ENCODE data around the gene OR14C36. TPM values are rescaled to one million over a fixed set of nuclear protein-coding genes. Genes with fewer than 3 reads are reported as not detected.

The OR14C36 gene
- total RNA-seq, 1 experiment from 2014 or later = not detected

- DNase-seq = no peak
- Mint-ChIP-seq H3K27ac (no peak overlapping the region), H3K27me3 (ENCODE audit: low read depth) (peaks cover 2% of the 10 kb centered on the region; the same call in 1 of the 2 replicates), H3K9me3 (peaks cover 82 to 87% of the 10 kb centered on the region in 2 experiments), H3K36me3 (ENCODE audit: insufficient read depth in 1 of 3, low read depth in 3 of 3) (peaks cover 0 to 21% (median 15%) of the 10 kb centered on the region in 3 experiments; a peak in 6 of 7 replicates), H3K4me1 (no peaks in the 10 kb centered on the region), H3K4me3 (no peak overlapping the region)
- TF ChIP-seq CTCF (conservative IDR thresholded peaks at IDR 0.05) = no peak
- Histone ChIP-seq H4K5ac (ENCODE audit: insufficient read length, low read depth, low read length) (no peak overlapping the region), H2BK120ac (ENCODE audit: low read depth, low read length, poor library complexity, severe bottlenecking) (no peak overlapping the region), H3K79me1 (ENCODE audit: insufficient read depth, low read depth, low read length, poor library complexity, severe bottlenecking) (no peaks in the 10 kb centered on the region), H3K9ac (ENCODE audit: extremely low read depth, insufficient read length, low read length) (no peak overlapping the region), H3K4ac (ENCODE audit: low read depth, low read length) (no peak overlapping the region), H2AK5ac (ENCODE audit: insufficient read length, low read length) (no peak overlapping the region), H3K4me1 (ENCODE audit: insufficient read depth, low read length) (no peaks in the 10 kb centered on the region), H2BK15ac (ENCODE audit: low read depth, low read length) (no peak overlapping the region), H4K20me1 (ENCODE audit: control insufficient read depth, insufficient read depth, insufficient read length) (no peaks in the 10 kb centered on the region), H3K56ac (ENCODE audit: insufficient read length, low read depth, low read length) (no peak overlapping the region), H3K23ac (ENCODE audit: insufficient read length, low read depth, low read length) (no peak overlapping the region), H3K14ac (ENCODE audit: insufficient read depth, low read length) (no peak overlapping the region), H4K8ac (replicated peaks; ENCODE audit: insufficient read length, low read depth, low read length) (no peak overlapping the region), H3K27me3 (ENCODE audit: insufficient read depth, low read length) (no peaks in the 10 kb centered on the region), H2BK20ac (ENCODE audit: low read depth, low read length, poor library complexity, severe bottlenecking) (no peak overlapping the region), H2BK12ac (ENCODE audit: insufficient read length, low read depth, low read length) (no peak overlapping the region), H2BK5ac (ENCODE audit: insufficient read length, low read length) (no peak overlapping the region), H3K9me3 (ENCODE audit: control insufficient read depth, low read depth, low read length) (peaks cover 88% of the 10 kb centered on the region), H3K4me2 (ENCODE audit: insufficient read depth, insufficient read length, low read length) (no peak overlapping the region), H3K18ac (ENCODE audit: insufficient read length, low read depth, low read length) (no peak overlapping the region), H2AFZ (ENCODE audit: low read length) (no peak overlapping the region), H4K91ac (ENCODE audit: insufficient read length, low read depth, low read length) (no peak overlapping the region), H3K27ac (ENCODE audit: insufficient read length, low read depth, low read length) (no peak overlapping the region), H3T11ph (ENCODE audit: low read length) (no peak overlapping the region), H3K23me2 (ENCODE audit: insufficient read length, low read depth, low read length, poor library complexity, severe bottlenecking) (no peaks in the 10 kb centered on the region), H3K79me2 (ENCODE audit: insufficient read depth, low read length) (no peaks in the 10 kb centered on the region)
- no CpG with 5 or more reads among the region's 2 CpGs for WGBS (ENCODE audit: extremely low coverage, insufficient read length, low lambda C conversion rate)
These were observed 39.9 kb downstream of the OR14C36 start for GRCh38 chr1:248388426-248388825.
